Astrocyte (in vitro differentiated cells and primary cell): ENCODE results near the gene PELI2. TPM values are rescaled to one million over a fixed set of nuclear protein-coding genes. Genes with fewer than 3 reads are reported as not detected.

Source experiments
- DNase-seq: peaks from one replicate; pipeline ENCODE4 v3.0.0-alpha.2; 2010; ENCODE audit warnings: low read depth
- FAIRE-seq: peaks from 2 replicates; lab custom pipeline; 2011; peaks lifted over from hg19 to GRCh38; lab: Jason Lieb, UNC
- H2AFZ ChIP-seq: 2 replicates; pipeline ENCODE4 v1.6.0; 2012; ENCODE audit warnings: low read depth, low read length, inconsistent platforms
- H3K27ac ChIP-seq: 2 replicates; pipeline ENCODE4 v1.5.1; 2011; ENCODE audit warnings: low read depth, low read length, inconsistent platforms
- H3K27me3 ChIP-seq: 2 replicates; pipeline ENCODE4 v1.6.0; 2011; ENCODE audit warnings: low read length, inconsistent platforms; ENCODE audit not compliant: insufficient read depth
- H3K36me3 ChIP-seq: 2 replicates; pipeline ENCODE4 v1.5.1; 2011; ENCODE audit warnings: low read length, inconsistent platforms; ENCODE audit not compliant: insufficient read depth
- H3K4me1 ChIP-seq: 2 replicates; pipeline ENCODE4 v1.5.1; 2011; ENCODE audit warnings: low read length, inconsistent platforms; ENCODE audit not compliant: insufficient read depth
- H3K4me2 ChIP-seq: 2 replicates; pipeline ENCODE4 v1.6.0; 2012; ENCODE audit warnings: low read length, inconsistent platforms
- H3K4me3 ChIP-seq: 2 replicates; pipeline ENCODE4 v1.5.1; 2011; ENCODE audit warnings: low read depth, mild to moderate bottlenecking, low read length, inconsistent platforms; ENCODE audit not compliant: insufficient read depth
- H3K79me2 ChIP-seq: 2 replicates; pipeline ENCODE4 v1.6.0; 2012; ENCODE audit warnings: mild to moderate bottlenecking, low read length, inconsistent platforms; ENCODE audit not compliant: insufficient read depth
- H3K9ac ChIP-seq: 2 replicates; pipeline ENCODE4 v1.6.0; 2012; ENCODE audit warnings: mild to moderate bottlenecking, low read length, inconsistent platforms
- H3K9me3 ChIP-seq: 2 replicates; pipeline ENCODE4 v1.5.1; 2012; ENCODE audit warnings: low read depth, mild to moderate bottlenecking, low read length, inconsistent platforms; ENCODE audit not compliant: insufficient read depth
- H4K20me1 ChIP-seq: 2 replicates; pipeline ENCODE4 v1.6.0; 2012; ENCODE audit warnings: low read length, inconsistent platforms; ENCODE audit not compliant: insufficient read depth
- H3K27ac Mint-ChIP-seq: one replicate; pipeline ENCODE4 v1.8.0; 2021; ENCODE audit warnings: mild to moderate bottlenecking, mixed read lengths; ENCODE audit not compliant: unreplicated experiment
- H3K27me3 Mint-ChIP-seq: one replicate; pipeline ENCODE4 v1.8.0; 2021; ENCODE audit warnings: low read depth, mixed read lengths; ENCODE audit not compliant: unreplicated experiment
- H3K36me3 Mint-ChIP-seq: one replicate; pipeline ENCODE4 v1.8.0; 2021; ENCODE audit warnings: low read depth, mixed read lengths; ENCODE audit not compliant: unreplicated experiment
- H3K4me1 Mint-ChIP-seq: one replicate; pipeline ENCODE4 v1.8.0; 2021; ENCODE audit warnings: low read depth, mixed read lengths; ENCODE audit not compliant: unreplicated experiment
- H3K4me3 Mint-ChIP-seq: one replicate; pipeline ENCODE4 v1.8.0; 2021; ENCODE audit warnings: mild to moderate bottlenecking, moderate library complexity, mixed read lengths; ENCODE audit not compliant: unreplicated experiment
- H3K9me3 Mint-ChIP-seq: one replicate; pipeline ENCODE4 v1.8.0; 2021; ENCODE audit warnings: mild to moderate bottlenecking, mixed read lengths; ENCODE audit not compliant: unreplicated experiment
- CTCF ChIP-seq: IDR thresholded peaks from 2 replicates; pipeline ENCODE4 v1.5.1; 2011; ENCODE audit warnings: low read depth, mild to moderate bottlenecking, inconsistent platforms, low read length, moderate library complexity; ENCODE audit not compliant: insufficient read depth
- EZH2 ChIP-seq: IDR thresholded peaks from 2 replicates; pipeline ENCODE4 v1.6.1; 2012; ENCODE audit warnings: mild to moderate bottlenecking, low read length, inconsistent platforms; ENCODE audit not compliant: insufficient read depth
- total RNA-seq: library from RNA; stranded (reverse); gene quantifications from 2 replicates; pipeline ENCODE4 v1.2.1, GENCODE V29; 2021

The PELI2 gene
- total RNA-seq, 1 donor from 2014 or later, result 5.3 TPM

- DNase-seq, result no peak
- no peaks in the 10 kb centered on the region for H3K36me3 Mint-ChIP-seq
- H4K20me1 ChIP-seq, result no peaks in the 10 kb centered on the region
- TF ChIP-seq CTCF, result no peak
- H3K27me3 ChIP-seq, result no peaks in the 10 kb centered on the region
- H3K4me3 ChIP-seq, result no peak overlapping the region
- H3K27me3 Mint-ChIP-seq, result no peaks in the 10 kb centered on the region
- H3K27ac ChIP-seq, result no peak overlapping the region
- H3K27ac Mint-ChIP-seq, result no peak overlapping the region
- H3K79me2 ChIP-seq, result peaks cover 10% of the 10 kb centered on the region
- no peaks in the 10 kb centered on the region for H3K9me3 ChIP-seq
- no peaks in the 10 kb centered on the region for H3K36me3 ChIP-seq
- no peak overlapping the region for H3K4me2 ChIP-seq
- no peak overlapping the region for H3K9ac ChIP-seq
- H2AFZ ChIP-seq, result no peak overlapping the region
- FAIRE-seq, result no peak
- H3K4me3 Mint-ChIP-seq, result no peak overlapping the region
- H3K4me1 Mint-ChIP-seq, result peaks cover 19% of the 10 kb centered on the region
- no peaks in the 10 kb centered on the region for H3K9me3 Mint-ChIP-seq
- peaks cover 17% of the 10 kb centered on the region for H3K4me1 ChIP-seq
Measured at GRCh38 chr14:56176530-56176929, 58.3 kb downstream of the PELI2 start.

- H3K9me3 Mint-ChIP-seq, result no peaks in the 10 kb centered on the region
Measured at GRCh38 chr14:56177036-56177435, 58.8 kb downstream of the PELI2 start.

More at GRCh38 chr14:56177036-56177435, 58.8 kb downstream of the PELI2 start:
- no peak overlapping the region for H2AFZ ChIP-seq
- H3K4me2 ChIP-seq, result no peak overlapping the region
- H3K4me3 ChIP-seq, result no peak overlapping the region
- no peaks in the 10 kb centered on the region for H3K36me3 Mint-ChIP-seq
- H3K4me3 Mint-ChIP-seq, result no peak overlapping the region
- no peak overlapping the region for H3K27ac Mint-ChIP-seq
- peaks cover 19% of the 10 kb centered on the region for H3K4me1 Mint-ChIP-seq
- no peaks in the 10 kb centered on the region for H4K20me1 ChIP-seq
- TF ChIP-seq EZH2, result no peak
- TF ChIP-seq CTCF, result no peak
- no peak overlapping the region for H3K27ac ChIP-seq
- no peaks in the 10 kb centered on the region for H3K27me3 ChIP-seq
- H3K36me3 ChIP-seq, result no peaks in the 10 kb centered on the region
- no peak for DNase-seq
- no peaks in the 10 kb centered on the region for H3K9me3 ChIP-seq
- peaks cover 15% of the 10 kb centered on the region for H3K4me1 ChIP-seq
- peaks cover 8% of the 10 kb centered on the region for H3K79me2 ChIP-seq
- no peak overlapping the region for H3K9ac ChIP-seq
- no peaks in the 10 kb centered on the region for H3K27me3 Mint-ChIP-seq
- no peak for FAIRE-seq
